ENCODE measurements around the gene TUNAR. TPM values are rescaled to one million over a fixed set of nuclear protein-coding genes. Genes with fewer than 3 reads are reported as not detected.

TUNAR gene
- total RNA-seq, 1 experiment from 2014 or later: 0.10 TPM

GRCh38 chr14:95958105-95958504, 81.5 kb downstream of the TUNAR start:
- Histone ChIP-seq H3K36me3 (ENCODE audit: control insufficient read depth, insufficient read depth, low read length) (no peaks in the 10 kb centered on the region), H3K4me3 (ENCODE audit: low read depth in 2 of 2, low read length in 2 of 2) (no peak overlapping the region), H3K27ac (ENCODE audit: low read length) (no peak overlapping the region), H3K4me1 (ENCODE audit: control insufficient read depth, insufficient read depth, low read length) (no peaks in the 10 kb centered on the region), H3K9me3 (ENCODE audit: control insufficient read depth, insufficient read depth, low read depth, low read length) (no peaks in the 10 kb centered on the region), H3K27me3 (ENCODE audit: control insufficient read depth, insufficient read depth, low read length) (no peaks in the 10 kb centered on the region)
- intact Hi-C loops (cut with micrococcal nuclease; ENCODE audit: unreplicated experiment) (no loop called here), in situ Hi-C loops (cut with HindIII; ENCODE audit: low pct_unique_long_range_greater_than_20kb, low sequenced_read_pairs) (no loop called here)
- ChIA-PET POLR2A (no interaction called here), CTCF (no interaction called here)
- TF ChIP-seq REST (IDR thresholded peaks at IDR 0.05; ENCODE audit: insufficient read depth in 1 of 2, low read depth in 2 of 2, low read length in 1 of 2) (no peak), SIN3A (IDR thresholded peaks at IDR 0.05; ENCODE audit: borderline replicate concordance, insufficient read depth, low read depth, low read length) (no peak)
- ATAC-seq: no peak
- DNase-seq (ENCODE audit: low read depth, low spot score): no peak
- no TSS peak for BruUV-seq (replicated peaks)

- no peak overlapping the region for H3K4me3 ChIP-seq (ENCODE audit: low read depth in 2 of 2, low read length in 2 of 2)
- H3K27me3 ChIP-seq (ENCODE audit: control insufficient read depth, insufficient read depth, low read length): no peaks in the 10 kb centered on the region
- no peaks in the 10 kb centered on the region for H3K4me1 ChIP-seq (ENCODE audit: control insufficient read depth, insufficient read depth, low read length)
- CTCF ChIA-PET: no interaction called here
- in situ Hi-C loops (cut with HindIII; ENCODE audit: low pct_unique_long_range_greater_than_20kb, low sequenced_read_pairs): no loop called here
- ATAC-seq (no peak), DNase-seq (ENCODE audit: low read depth, low spot score) (no peak)
- intact Hi-C loops (cut with micrococcal nuclease; ENCODE audit: unreplicated experiment): no loop called here
- POLR2A ChIA-PET: no interaction called here
- no peaks in the 10 kb centered on the region for H3K36me3 ChIP-seq (ENCODE audit: control insufficient read depth, insufficient read depth, low read length)
- no peak overlapping the region for H3K27ac ChIP-seq (ENCODE audit: low read length)
- H3K9me3 ChIP-seq (ENCODE audit: control insufficient read depth, insufficient read depth, low read depth, low read length): no peaks in the 10 kb centered on the region
- no TSS peak for BruUV-seq (replicated peaks)
- no peak for TF ChIP-seq TCF7L2 (IDR thresholded peaks at IDR 0.05; ENCODE audit: low read depth, low read length)
- no peak for TF ChIP-seq REST (IDR thresholded peaks at IDR 0.05; ENCODE audit: insufficient read depth in 1 of 2, low read depth in 2 of 2, low read length in 1 of 2)
- TF ChIP-seq POLR2AphosphoS5 (IDR thresholded peaks at IDR 0.05; ENCODE audit: low read depth, low read length): no peak
- no peak for TF ChIP-seq SIN3A (IDR thresholded peaks at IDR 0.05; ENCODE audit: borderline replicate concordance, insufficient read depth, low read depth, low read length)
- no peak for TF ChIP-seq CTCF (IDR thresholded peaks at IDR 0.05)
These were observed 82.7 kb downstream of the TUNAR start for GRCh38 chr14:95959317-95959716.
